CD14-positive monocyte (primary cell): ENCODE measurements around the gene CA10. TPM values are rescaled to one million over a fixed set of nuclear protein-coding genes. Genes with fewer than 3 reads are reported as not detected.

Experiments used
- DNase-seq, 3 donors: peaks; one replicate each; pipeline ENCODE4 v3.0.0-alpha.2; 2011 to 2022
- H2AFZ ChIP-seq: 2 replicates; pipeline ENCODE4 v1.6.0; 2012; ENCODE audit warnings: mild to moderate bottlenecking, low read depth, low read length, inconsistent platforms; ENCODE audit not compliant: insufficient read depth, poor library complexity, severe bottlenecking
- H3K27ac ChIP-seq, 2 donors: 1 replicate in 1 of 2; 2 replicates in 1 of 2; pipeline ENCODE4 v1.5.1; 2012 to 2013; ENCODE audit warnings: low read length in 2 of 2, control low read depth in 1 of 2, inconsistent platforms in 1 of 2, low read depth in 1 of 2, mild to moderate bottlenecking in 1 of 2
- H3K27me3 ChIP-seq, 2 donors: one replicate each; pipeline versions ENCODE4 v1.6.0 to v1.6.1; 2011 to 2013; ENCODE audit warnings: low read length in 2 of 2; ENCODE audit not compliant: control insufficient read depth in 2 of 2, insufficient read depth in 2 of 2
- H3K36me3 ChIP-seq, 2 donors: replicated peaks in 1 of 2; 1 replicate in 1 of 2; 2 replicates in 1 of 2; pipeline versions ENCODE4 v1.5.1 to v1.6.1; 2012 to 2013; ENCODE audit warnings: low read length in 2 of 2, control low read depth in 1 of 2, inconsistent platforms in 1 of 2, mild to moderate bottlenecking in 1 of 2; ENCODE audit not compliant: insufficient read depth in 2 of 2, control insufficient read depth in 1 of 2
- H3K4me1 ChIP-seq, 2 donors: 1 replicate in 1 of 2; 2 replicates in 1 of 2; pipeline versions ENCODE4 v1.5.1 to v1.6.1; 2012 to 2013; ENCODE audit warnings: low read length in 2 of 2, control low read depth in 1 of 2, inconsistent platforms in 1 of 2, mild to moderate bottlenecking in 1 of 2, moderate library complexity in 1 of 2; ENCODE audit not compliant: insufficient read depth in 2 of 2, control insufficient read depth in 1 of 2
- H3K4me2 ChIP-seq: replicated peaks from 2 replicates; pipeline ENCODE3; 2012; ENCODE audit warnings: low read length, moderate library complexity, mild to moderate bottlenecking; ENCODE audit not compliant: poor library complexity, severe bottlenecking; ENCODE audit errors: extremely low read depth
- H3K4me3 ChIP-seq, 3 experiments: fragments of 200-600 bp in 1 of 3; sonication (generic) in 1 of 3; replicated peaks in 1 of 3; 1 replicate in 2 of 3; 2 replicates in 1 of 3; pipeline ENCODE4 v1.5.1; 2011 to 2013; ENCODE audit warnings: low read length in 3 of 3, mild to moderate bottlenecking in 3 of 3, control low read depth in 2 of 3, low read depth in 2 of 3, inconsistent platforms in 1 of 3, moderate library complexity in 1 of 3
- H3K79me2 ChIP-seq: 2 replicates; pipeline ENCODE4 v1.6.0; 2012; ENCODE audit warnings: mild to moderate bottlenecking, control low read depth, inconsistent platforms, low read length, moderate library complexity; ENCODE audit not compliant: insufficient read depth
- H3K9ac ChIP-seq: 2 replicates; pipeline ENCODE4 v1.6.0; 2017; ENCODE audit warnings: low read length, mild to moderate bottlenecking; ENCODE audit not compliant: insufficient read depth, poor library complexity, severe bottlenecking
- H3K9me3 ChIP-seq, 2 donors: replicated peaks in 1 of 2; 1 replicate in 1 of 2; 2 replicates in 1 of 2; pipeline versions ENCODE4 v1.5.1 to v1.6.1; 2012 to 2013; ENCODE audit warnings: low read length in 2 of 2, control low read depth in 1 of 2; ENCODE audit not compliant: control insufficient read depth in 1 of 2, insufficient read depth in 1 of 2
- H4K20me1 ChIP-seq: 2 replicates; pipeline ENCODE4 v1.6.0; 2012; ENCODE audit warnings: mild to moderate bottlenecking, low read length, control low read depth, moderate library complexity; ENCODE audit not compliant: insufficient read depth
- H3K27ac Mint-ChIP-seq, 7 donors: one replicate each; pipeline ENCODE4 v1.8.0; 2020; ENCODE audit warnings: mild to moderate bottlenecking in 7 of 7, mixed read lengths in 7 of 7, moderate library complexity in 6 of 7, inconsistent platforms in 2 of 7
- H3K27me3 Mint-ChIP-seq, 3 donors: one replicate each; pipeline ENCODE4 v1.8.0; 2021 to 2022; ENCODE audit warnings: low read depth in 3 of 3, mild to moderate bottlenecking in 3 of 3, mixed read lengths in 3 of 3, moderate library complexity in 3 of 3, inconsistent platforms in 1 of 3
- H3K36me3 Mint-ChIP-seq, 2 donors: one replicate each; pipeline ENCODE4 v1.8.0; 2020; ENCODE audit warnings: mixed read lengths in 2 of 2, inconsistent platforms in 1 of 2, mild to moderate bottlenecking in 1 of 2
- H3K4me1 Mint-ChIP-seq: one replicate; pipeline ENCODE4 v1.8.0; 2020; ENCODE audit warnings: mild to moderate bottlenecking, mixed read lengths
- H3K4me3 Mint-ChIP-seq, 2 donors: one replicate each; pipeline ENCODE4 v1.8.0; 2020; ENCODE audit warnings: mild to moderate bottlenecking in 2 of 2, mixed read lengths in 2 of 2, moderate library complexity in 1 of 2
- H3K9me3 Mint-ChIP-seq, 7 donors: one replicate each; pipeline ENCODE4 v1.8.0; 2020 to 2022; ENCODE audit warnings: mixed read lengths in 7 of 7, mild to moderate bottlenecking in 6 of 7, moderate library complexity in 6 of 7, inconsistent platforms in 2 of 7
- WGBS: methylation state at CpG from one replicate; pipeline ENCODE4 v1.1.5; 2013; ENCODE audit warnings: missing lambda C conversion rate; ENCODE audit not compliant: insufficient coverage; 5-methylcytosine and 5-hydroxymethylcytosine counted together
- intact Hi-C, 2 donors: fragments of 100-400 bp; cut with micrococcal nuclease; formaldehyde crosslinking; loops; one replicate each; pipeline versions ENCODE4 v1.15.0 to v1.15.1; 2023
- polyA plus RNA-seq, 3 donors: library from polyadenylated mRNA; depleted of rRNA in 1 of 3; unstranded in 2 of 3; stranded (reverse) in 1 of 3; fragments of 300-500 nt in 2 of 3; fragments of >200 nt in 1 of 3; fragmentation: Illumina TruSeq in 2 of 3; gene quantifications; 1 replicate in 2 of 3; 2 replicates in 1 of 3; pipeline ENCODE4 v1.2.3, GENCODE V29; 2012 to 2021
- TF ChIP-seq, protein P1 (sequence below): fragments of 200-600 bp; IDR thresholded peaks from one replicate; pipeline ENCODE4 v1.8.0; 2022; ENCODE audit warnings: antibody characterized with exemption, mild to moderate bottlenecking

The CA10 gene
- polyA plus RNA-seq, 3 donors, result not detected

DNA sequence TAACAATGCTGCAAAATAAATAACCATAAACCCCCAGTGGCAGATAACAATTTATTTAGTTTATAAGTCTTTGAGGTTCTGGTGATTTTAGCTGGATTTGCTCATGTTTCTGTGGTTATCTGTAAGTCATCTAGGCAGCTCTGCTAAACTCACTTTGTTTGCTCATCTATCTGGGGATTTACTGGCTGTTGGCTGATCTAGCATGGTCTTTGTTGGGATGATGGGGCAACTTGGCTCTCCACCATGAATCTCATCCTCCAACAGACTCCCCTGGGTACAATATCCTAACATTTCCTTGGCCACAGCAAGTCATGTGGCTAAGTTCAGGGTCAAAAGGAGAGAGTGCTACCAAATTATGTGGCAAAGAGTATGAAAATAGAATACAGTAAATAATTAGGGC is 359.3 kb downstream of the CA10 start:
- H3K4me3 ChIP-seq, result no peak overlapping the region
- no peaks in the 10 kb centered on the region for H3K4me1 ChIP-seq
- no peak overlapping the region for H3K4me3 Mint-ChIP-seq
- no peak overlapping the region for H2AFZ ChIP-seq
- H3K36me3 ChIP-seq, result no peaks in the 10 kb centered on the region
- H3K9me3 ChIP-seq, result no peaks in the 10 kb centered on the region
- intact Hi-C loops, result no loop called here
- H3K27me3 Mint-ChIP-seq, result no peaks in the 10 kb centered on the region
- H3K36me3 Mint-ChIP-seq, result no peaks in the 10 kb centered on the region
- no peak for DNase-seq
- no peaks in the 10 kb centered on the region for H3K4me1 Mint-ChIP-seq
- no peak overlapping the region for H3K27ac ChIP-seq
- H3K9me3 Mint-ChIP-seq, result peaks cover 0 to 2% (median 0%) of the 10 kb centered on the region in 7 donors
- TF ChIP-seq, protein P1, sequence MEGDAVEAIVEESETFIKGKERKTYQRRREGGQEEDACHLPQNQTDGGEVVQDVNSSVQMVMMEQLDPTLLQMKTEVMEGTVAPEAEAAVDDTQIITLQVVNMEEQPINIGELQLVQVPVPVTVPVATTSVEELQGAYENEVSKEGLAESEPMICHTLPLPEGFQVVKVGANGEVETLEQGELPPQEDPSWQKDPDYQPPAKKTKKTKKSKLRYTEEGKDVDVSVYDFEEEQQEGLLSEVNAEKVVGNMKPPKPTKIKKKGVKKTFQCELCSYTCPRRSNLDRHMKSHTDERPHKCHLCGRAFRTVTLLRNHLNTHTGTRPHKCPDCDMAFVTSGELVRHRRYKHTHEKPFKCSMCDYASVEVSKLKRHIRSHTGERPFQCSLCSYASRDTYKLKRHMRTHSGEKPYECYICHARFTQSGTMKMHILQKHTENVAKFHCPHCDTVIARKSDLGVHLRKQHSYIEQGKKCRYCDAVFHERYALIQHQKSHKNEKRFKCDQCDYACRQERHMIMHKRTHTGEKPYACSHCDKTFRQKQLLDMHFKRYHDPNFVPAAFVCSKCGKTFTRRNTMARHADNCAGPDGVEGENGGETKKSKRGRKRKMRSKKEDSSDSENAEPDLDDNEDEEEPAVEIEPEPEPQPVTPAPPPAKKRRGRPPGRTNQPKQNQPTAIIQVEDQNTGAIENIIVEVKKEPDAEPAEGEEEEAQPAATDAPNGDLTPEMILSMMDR, result no peak
- H4K20me1 ChIP-seq, result no peaks in the 10 kb centered on the region
- no peak overlapping the region for H3K27ac Mint-ChIP-seq
- H3K9ac ChIP-seq, result no peak overlapping the region
- H3K4me2 ChIP-seq, result no peak overlapping the region
- H3K79me2 ChIP-seq, result no peaks in the 10 kb centered on the region
- H3K27me3 ChIP-seq, result no peaks in the 10 kb centered on the region

- no peak for DNase-seq
- 95% methylated on average over 14 of the region's 14 CpGs for WGBS
- Histone ChIP-seq H3K4me3 (no peak overlapping the region), H3K36me3 (no peaks in the 10 kb centered on the region), H3K4me1 (no peaks in the 10 kb centered on the region), H3K9ac (no peak overlapping the region), H3K4me2 (no peak overlapping the region), H3K27me3 (no peaks in the 10 kb centered on the region), H4K20me1 (no peaks in the 10 kb centered on the region), H2AFZ (no peak overlapping the region), H3K27ac (no peak overlapping the region), H3K79me2 (no peaks in the 10 kb centered on the region), H3K9me3 (no peaks in the 10 kb centered on the region)
- peaks cover 0 to 2% (median 0%) of the 10 kb centered on the region in 7 donors for H3K9me3 Mint-ChIP-seq
- no peaks in the 10 kb centered on the region for H3K27me3 Mint-ChIP-seq
- no peaks in the 10 kb centered on the region for H3K36me3 Mint-ChIP-seq
- no peak overlapping the region for H3K4me3 Mint-ChIP-seq
- no peaks in the 10 kb centered on the region for H3K4me1 Mint-ChIP-seq
- intact Hi-C loops, result no loop called here
- TF ChIP-seq, protein P1, result no peak
- H3K27ac Mint-ChIP-seq, result peak overlapping the region in 1 of 7 donors; percentile 67
Observed at GRCh38 chr17:51797150-51797549, 361.4 kb downstream of the CA10 start.
